ENCODE measurements around the gene KCNE5. TPM values are rescaled to one million over a fixed set of nuclear protein-coding genes. Genes with fewer than 3 reads are reported as not detected.

Gene KCNE5
- polyA plus RNA-seq, 1 donor from 2014 or later = not detected

Other genes starting within 250 kb of the KCNE5 start
- not detected for gene GUCY2F, start 143.1 kb downstream of the KCNE5 start, polyA plus RNA-seq
- gene NXT2, start 88.3 kb downstream of the KCNE5 start, polyA plus RNA-seq = 13.9 TPM
- 11.8 TPM for gene ACSL4, start 108.1 kb upstream of the KCNE5 start, polyA plus RNA-seq